ENCODE results near the gene EVA1C. TPM values are rescaled to one million over a fixed set of nuclear protein-coding genes. Genes with fewer than 3 reads are reported as not detected.
"Not testable (repeated sequence)": the region's sequence is repeated elsewhere in the genome, so short reads cannot be mapped to it uniquely, and the experiment has no call there.

Gene EVA1C
- total RNA-seq, 1 experiment from 2014 or later: 16.1 TPM

GRCh38 chr21:32442566-32443318, 30.2 kb downstream of the EVA1C start:
- CTCF ChIA-PET: no interaction called here
- H3K4me1 ChIP-seq (ENCODE audit: insufficient read depth, low read length): no peaks in the 10 kb centered on the region; the same call in 1 of the 2 replicates
- POLR2A ChIA-PET (ENCODE audit: unreplicated experiment): interaction anchor here (0.5 kb wide), 1 partner anchor 37 kb away, joined by 4 read pairs; no protein-coding TSS in a partner anchor
- intact Hi-C loops (cut with micrococcal nuclease): no loop called here
- no peaks in the 10 kb centered on the region for H3K79me2 ChIP-seq (ENCODE audit: low read length)
- no peaks in the 10 kb centered on the region for H3F3A ChIP-seq (ENCODE audit: low read length, unreplicated experiment)
- H3K4me2 ChIP-seq (ENCODE audit: low read length): no peak overlapping the region
- no peaks in the 10 kb centered on the region for H3K9me3 ChIP-seq (ENCODE audit: low read length)
- no peaks in the 10 kb centered on the region for H3K27me3 ChIP-seq (ENCODE audit: low read length)
- TF ChIP-seq EZH2phosphoT487 (IDR thresholded peaks at IDR 0.05; ENCODE audit: borderline replicate concordance, low read length) (no peak), EZH2 (IDR thresholded peaks at IDR 0.05; ENCODE audit: low read length, unreplicated experiment) (no peak)
- H3K9ac ChIP-seq (ENCODE audit: low read length): no peak overlapping the region
- ATAC-seq (peak; percentile 70), DNase-seq (peak; percentile 28)
- no peak overlapping the region for H3K4me3 ChIP-seq (ENCODE audit: low read length)
- no peaks in the 10 kb centered on the region for H3K9me2 ChIP-seq (replicated peaks; ENCODE audit: low read length)
- no peaks in the 10 kb centered on the region for H4K20me1 ChIP-seq (ENCODE audit: low read length)
- H2AFZ ChIP-seq (ENCODE audit: low read length): no peak overlapping the region
- BruUV-seq (replicated peaks): no TSS peak
- no peak overlapping the region for H3K27ac ChIP-seq (ENCODE audit: low read length)
- 0 out of 2 replicates have a peak, but pooled peaks cover 2% of the 10 kb centered on the region for H3K36me3 ChIP-seq (ENCODE audit: low read depth, low read length)

- H3F3A ChIP-seq (ENCODE audit: low read length, unreplicated experiment): no peaks in the 10 kb centered on the region
- no peaks in the 10 kb centered on the region for H3K27me3 ChIP-seq (ENCODE audit: low read length)
- ChIA-PET POLR2A (ENCODE audit: unreplicated experiment) (no interaction called here), CTCF (no interaction called here)
- 0 out of 2 replicates have a peak, but pooled peaks cover 2% of the 10 kb centered on the region for H3K36me3 ChIP-seq (ENCODE audit: low read depth, low read length)
- H3K4me1 ChIP-seq (ENCODE audit: insufficient read depth, low read length): no peaks in the 10 kb centered on the region; the same call in 1 of the 2 replicates
- no peak for DNase-seq
- intact Hi-C loops (cut with micrococcal nuclease): no loop called here
- TF ChIP-seq EZH2 (IDR thresholded peaks at IDR 0.05; ENCODE audit: low read length, unreplicated experiment) (no peak), EZH2phosphoT487 (IDR thresholded peaks at IDR 0.05; ENCODE audit: borderline replicate concordance, low read length) (no peak), CTCF (conservative IDR thresholded peaks at IDR 0.05; ENCODE audit: low read depth, low read length) (no peak)
- H3K9me2 ChIP-seq (replicated peaks; ENCODE audit: low read length): no peaks in the 10 kb centered on the region
- H3K79me2 ChIP-seq (ENCODE audit: low read length): no peaks in the 10 kb centered on the region
- BruUV-seq (replicated peaks): no TSS peak
- H3K9me3 ChIP-seq (ENCODE audit: low read length): no peaks in the 10 kb centered on the region
- H4K20me1 ChIP-seq (ENCODE audit: low read length): no peaks in the 10 kb centered on the region
- H3K9ac ChIP-seq (ENCODE audit: low read length): no peak overlapping the region
- H2AFZ ChIP-seq (ENCODE audit: low read length): no peak overlapping the region
- no peak for ATAC-seq
- no peak overlapping the region for H3K4me2 ChIP-seq (ENCODE audit: low read length)
- H3K4me3 ChIP-seq (ENCODE audit: low read length): no peak overlapping the region
- H3K27ac ChIP-seq (ENCODE audit: low read length): no peak overlapping the region
These were observed 32.6 kb downstream of the EVA1C start for GRCh38 chr21:32445101-32445500.

GRCh38 chr21:32446440-32446839, 33.9 kb downstream of the EVA1C start:
- POLR2A ChIA-PET (ENCODE audit: unreplicated experiment); BruUV-seq (replicated peaks); H3K4me2 ChIP-seq (ENCODE audit: low read length); H3K27ac ChIP-seq (ENCODE audit: low read length); H3K4me3 ChIP-seq (ENCODE audit: low read length); H3K79me2 ChIP-seq (ENCODE audit: low read length); H3K9me3 ChIP-seq (ENCODE audit: low read length); ATAC-seq; H4K20me1 ChIP-seq (ENCODE audit: low read length); DNase-seq; H3F3A ChIP-seq (ENCODE audit: low read length, unreplicated experiment); H3K9me2 ChIP-seq (replicated peaks; ENCODE audit: low read length); H3K36me3 ChIP-seq (ENCODE audit: low read depth, low read length); H3K9ac ChIP-seq (ENCODE audit: low read length); H3K4me1 ChIP-seq (ENCODE audit: insufficient read depth, low read length); intact Hi-C loops (cut with micrococcal nuclease); H3K27me3 ChIP-seq (ENCODE audit: low read length); H2AFZ ChIP-seq (ENCODE audit: low read length): not testable (repeated sequence)
- CTCF ChIA-PET: interaction anchor here (0.8 kb wide), 1 partner anchor 154 kb away, joined by 3 read pairs; no protein-coding TSS in a partner anchor
